LNCAP (cell line): ENCODE results near the gene DNER.

Experiments used
- CTCF ChIP-seq: fragments of 450-650 bp; IDR thresholded peaks from 2 replicates; pipeline ENCODE4 v1.5.1; 2017; ENCODE audit warnings: mild to moderate bottlenecking

DNER gene

DNA sequence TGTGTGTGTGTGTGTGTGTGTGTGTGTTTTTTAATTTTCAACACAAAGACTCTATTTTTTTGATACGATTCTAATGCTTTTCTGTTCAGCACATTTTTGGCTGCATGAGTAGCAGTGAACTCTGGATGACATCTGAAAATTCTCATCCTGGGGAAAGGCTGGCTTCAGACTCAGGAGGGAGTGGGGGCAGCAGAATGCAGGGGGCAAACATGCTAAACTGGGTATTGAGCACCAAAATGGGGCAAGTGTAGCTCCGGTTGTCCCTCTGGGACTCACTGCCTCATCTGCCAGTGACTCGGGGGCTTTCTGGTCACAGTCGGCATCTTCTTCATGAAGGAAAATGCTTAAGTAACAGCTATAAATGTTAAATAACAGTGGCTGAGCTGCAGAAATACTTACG lies 326.5 kb downstream of the DNER start:
- TF ChIP-seq CTCF: no peak

- no peak for TF ChIP-seq CTCF
Measured at GRCh38 chr2:229380101-229380625, 334.2 kb downstream of the DNER start.

DNA sequence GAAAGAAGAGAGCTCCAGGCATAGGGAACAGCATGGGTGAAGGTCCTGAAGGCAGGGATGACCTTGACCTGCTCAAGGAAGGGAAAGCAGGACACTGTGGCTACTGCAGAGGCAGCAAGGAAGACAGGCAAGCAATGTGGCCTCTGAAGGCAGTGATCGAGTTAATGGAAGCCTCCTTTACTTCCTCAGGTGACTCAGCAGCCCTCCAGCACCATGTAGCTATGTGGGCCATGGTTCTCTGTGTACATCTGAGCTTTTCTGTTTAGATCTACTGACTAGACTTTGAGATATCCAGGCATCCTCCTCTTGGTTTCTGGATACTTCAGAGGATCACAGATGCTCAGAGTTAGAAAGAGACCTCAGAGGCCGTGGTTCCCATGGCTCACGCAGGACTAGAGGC lies 336.0 kb downstream of the DNER start:
- no peak for TF ChIP-seq CTCF

GRCh38 chr2:229376866-229377265 lies 337.5 kb downstream of the DNER start:
- no peak for TF ChIP-seq CTCF

DNA sequence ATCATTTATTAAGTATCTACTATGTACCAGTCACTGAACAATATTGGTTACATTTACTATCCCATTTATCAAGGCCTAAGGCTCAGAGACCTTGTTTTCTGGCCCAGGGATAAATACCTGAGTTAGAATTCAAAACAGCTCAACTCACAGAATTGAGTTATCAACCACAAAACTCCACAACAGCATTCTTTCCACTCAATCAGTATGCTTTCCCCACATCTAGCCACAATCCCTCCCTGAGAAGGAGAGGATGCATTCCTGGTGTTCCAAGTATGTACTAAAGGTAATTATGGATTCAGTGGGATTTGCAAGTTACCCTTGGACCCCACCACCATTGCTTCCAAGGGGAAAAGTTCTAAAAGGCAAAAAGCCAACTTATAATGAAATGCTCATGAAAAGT lies 339.1 kb downstream of the DNER start:
- TF ChIP-seq CTCF: no peak

DNA sequence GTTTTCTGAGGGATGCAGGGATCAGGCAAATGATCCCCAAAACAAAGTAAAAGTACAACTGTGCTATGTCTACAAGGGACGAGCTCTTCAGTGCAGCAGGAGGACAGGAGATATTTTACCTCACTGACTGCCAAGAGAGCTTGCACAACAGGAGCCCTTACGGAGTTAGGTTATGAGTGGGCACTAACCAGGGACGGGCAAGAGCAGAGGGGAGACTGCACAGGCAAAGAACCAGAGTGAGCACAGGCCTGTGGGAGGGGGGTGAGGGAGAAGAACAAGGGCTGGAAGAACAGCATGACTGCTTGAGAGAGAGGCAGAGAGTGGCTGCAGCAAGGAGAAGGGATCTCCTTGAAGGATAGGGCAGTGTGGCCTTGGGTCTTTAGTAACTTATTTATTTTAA lies 342.1 kb downstream of the DNER start:
- TF ChIP-seq CTCF: no peak

DNA sequence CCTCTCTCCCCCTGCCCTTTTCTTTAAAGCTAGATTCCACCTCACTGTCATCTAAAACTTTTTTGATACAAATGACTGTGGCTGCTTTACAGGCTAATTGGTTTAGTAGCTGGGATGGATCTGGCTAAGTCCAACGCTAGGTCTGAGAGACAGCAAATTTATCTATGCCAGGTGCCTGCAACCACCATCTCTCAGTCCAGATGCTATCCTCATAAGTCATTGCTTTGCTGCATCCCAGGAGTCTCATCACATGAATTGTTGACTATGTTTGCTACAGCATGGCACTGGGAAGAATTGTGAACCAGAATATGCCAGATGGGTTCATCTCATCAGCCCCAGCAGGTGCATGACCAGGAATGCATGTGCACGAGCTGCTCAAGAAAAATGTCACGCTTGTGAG lies 343.3 kb downstream of the DNER start:
- no peak for TF ChIP-seq CTCF

DNA sequence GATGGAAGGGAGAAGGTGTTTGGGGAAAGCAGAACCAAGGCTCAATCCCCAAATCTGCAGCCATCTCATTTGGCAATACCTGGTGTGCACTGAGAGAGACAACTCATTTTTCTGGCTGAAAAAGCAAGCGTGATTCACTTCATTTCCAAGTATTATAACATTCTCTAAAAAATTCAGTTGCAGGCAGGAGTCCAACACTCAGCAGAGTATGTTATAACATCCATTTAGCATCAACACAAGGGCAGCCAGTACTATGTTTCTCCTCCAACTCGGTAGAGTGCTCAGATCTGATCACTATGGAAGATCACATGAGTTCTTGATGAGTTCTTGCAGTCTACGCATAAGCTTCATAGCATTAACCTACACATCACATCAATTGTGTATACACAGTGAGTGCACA lies 343.8 kb downstream of the DNER start:
- no peak for TF ChIP-seq CTCF
